ENCODE results near the gene GPC1.

The GPC1 gene

GRCh38 chr2:240502430-240503121, 67.1 kb downstream of the GPC1 start:
- no peak for DNase-seq

DNA sequence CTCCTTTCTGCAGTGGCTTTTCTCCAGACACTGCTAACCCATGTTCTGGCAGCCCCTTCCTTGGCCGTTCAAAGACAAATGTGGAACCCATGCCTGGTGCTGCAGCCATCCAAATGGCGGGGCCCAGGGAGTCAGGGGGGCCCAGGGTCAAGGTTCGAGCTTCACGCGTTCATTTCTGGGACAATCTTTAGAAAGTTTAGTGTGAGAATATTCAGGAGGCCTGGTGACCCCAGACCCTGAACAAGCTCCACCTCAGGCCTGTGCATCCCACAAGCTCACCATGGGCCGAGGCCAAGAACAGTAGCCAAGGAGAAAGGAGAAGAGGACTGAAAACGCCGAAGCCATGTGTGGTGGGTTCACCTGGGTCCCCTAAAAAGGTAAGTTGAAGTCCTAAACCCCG, 67.9 kb downstream of the GPC1 start:
- no peak for DNase-seq

GRCh38 chr2:240503848-240504247, 68.4 kb downstream of the GPC1 start:
- DNase-seq: no peak

- no peak for DNase-seq
Observed at GRCh38 chr2:240505910-240506309, 70.4 kb downstream of the GPC1 start.

DNA sequence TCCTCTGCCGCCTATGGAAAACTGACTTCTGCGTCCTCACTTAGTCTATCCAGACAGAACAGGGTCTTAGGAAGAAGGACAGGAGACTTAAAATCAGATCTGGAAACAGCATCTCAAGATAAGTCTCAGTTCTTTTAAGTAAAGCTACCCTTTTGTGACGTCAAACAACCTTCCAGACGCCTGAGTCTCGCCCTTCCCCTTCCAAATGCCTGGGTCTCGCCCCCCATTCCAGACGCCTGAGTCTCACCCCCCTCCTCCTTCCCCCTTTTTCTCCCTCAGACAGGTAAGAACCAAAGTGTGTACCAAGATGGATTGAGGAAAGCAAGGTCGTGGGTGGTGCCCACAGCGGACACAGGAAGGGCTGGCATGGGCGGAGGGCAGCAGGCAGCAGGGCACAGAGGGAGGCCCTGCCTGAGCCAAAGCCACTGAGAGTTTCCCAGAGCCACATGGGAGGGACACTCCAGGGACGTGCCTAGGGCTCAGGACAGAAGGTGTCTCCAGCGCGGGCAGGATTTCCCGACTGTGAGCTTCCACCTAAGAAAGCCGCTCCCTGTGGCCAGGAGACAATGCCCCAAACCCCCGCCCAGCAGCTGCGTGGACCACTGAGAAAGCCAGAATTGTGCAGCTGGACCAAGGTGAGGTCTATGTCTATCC, 71.1 kb downstream of the GPC1 start:
- DNase-seq: no peak

GRCh38 chr2:240507060-240507777, 71.8 kb downstream of the GPC1 start:
- no peak for DNase-seq

- no peak for DNase-seq
Observed at GRCh38 chr2:240507778-240508251, 72.4 kb downstream of the GPC1 start.

DNA sequence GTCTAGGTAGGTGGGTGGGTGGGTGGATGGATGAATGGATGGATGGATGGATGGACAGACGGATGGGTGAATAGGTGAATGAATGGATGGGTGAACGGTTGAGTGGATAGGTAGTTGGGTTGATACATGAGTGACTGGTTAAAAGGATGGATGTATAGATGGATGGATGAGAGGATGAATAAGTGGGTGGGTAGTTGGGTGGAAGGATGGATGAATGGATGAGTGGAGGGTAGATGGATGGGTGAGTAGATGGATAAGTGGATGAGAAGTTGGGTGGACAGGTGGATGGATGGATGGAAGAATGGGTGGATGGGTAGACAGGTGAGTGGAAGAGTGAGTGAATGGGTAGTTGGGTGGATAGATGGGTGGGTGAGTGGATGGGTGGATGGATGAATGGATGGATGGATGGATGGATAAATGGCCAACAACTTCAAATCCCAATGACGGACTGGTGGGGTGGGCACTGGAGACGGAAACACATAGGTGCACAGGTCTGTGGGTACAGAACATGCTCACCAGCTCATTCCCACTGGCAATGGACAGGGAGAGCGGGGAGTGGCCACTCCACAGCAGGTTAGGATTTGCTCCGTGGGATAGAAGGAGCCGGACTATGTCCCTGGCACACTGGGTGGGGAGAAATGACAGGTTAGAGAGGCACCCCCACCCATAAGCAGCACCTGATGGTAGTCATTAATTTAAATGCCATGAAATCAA, 73.5 kb downstream of the GPC1 start:
- no peak for DNase-seq

- no peak for DNase-seq
Observed at GRCh38 chr2:240509667-240510512, 74.4 kb downstream of the GPC1 start.

DNA sequence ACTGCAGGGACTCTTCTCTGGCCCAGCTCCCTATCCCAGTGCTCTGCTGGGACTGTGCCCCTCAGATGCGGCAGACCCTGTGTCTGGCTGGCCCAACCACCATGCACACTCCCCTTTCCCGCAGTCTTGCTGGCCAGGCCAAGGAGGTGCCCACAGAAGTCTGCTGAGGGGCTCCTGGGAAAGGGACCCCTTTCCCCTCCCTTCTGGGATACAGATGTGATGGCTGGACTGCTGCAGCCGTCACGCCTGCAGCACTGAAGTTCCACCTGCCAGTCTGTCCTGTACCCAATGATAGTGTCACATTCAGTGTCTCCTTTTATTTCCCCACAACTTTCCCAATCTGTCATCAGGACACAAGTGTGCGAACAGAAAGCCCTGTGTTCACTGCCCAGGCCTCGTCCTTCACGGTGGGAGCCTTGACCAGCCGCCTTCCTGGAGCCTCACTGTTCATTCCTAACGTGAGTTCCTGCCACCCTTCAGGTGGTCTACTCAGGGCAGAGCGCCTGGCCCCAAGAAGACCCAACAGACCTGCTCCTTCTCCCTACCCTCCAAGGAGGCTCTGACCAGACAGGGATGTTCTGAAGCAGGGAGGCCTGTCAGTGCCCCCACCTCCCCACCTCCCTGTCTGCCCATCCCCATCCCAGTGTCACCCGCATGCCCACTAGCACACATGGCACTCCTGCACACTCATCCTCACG, 75.2 kb downstream of the GPC1 start:
- DNase-seq: no peak

DNA sequence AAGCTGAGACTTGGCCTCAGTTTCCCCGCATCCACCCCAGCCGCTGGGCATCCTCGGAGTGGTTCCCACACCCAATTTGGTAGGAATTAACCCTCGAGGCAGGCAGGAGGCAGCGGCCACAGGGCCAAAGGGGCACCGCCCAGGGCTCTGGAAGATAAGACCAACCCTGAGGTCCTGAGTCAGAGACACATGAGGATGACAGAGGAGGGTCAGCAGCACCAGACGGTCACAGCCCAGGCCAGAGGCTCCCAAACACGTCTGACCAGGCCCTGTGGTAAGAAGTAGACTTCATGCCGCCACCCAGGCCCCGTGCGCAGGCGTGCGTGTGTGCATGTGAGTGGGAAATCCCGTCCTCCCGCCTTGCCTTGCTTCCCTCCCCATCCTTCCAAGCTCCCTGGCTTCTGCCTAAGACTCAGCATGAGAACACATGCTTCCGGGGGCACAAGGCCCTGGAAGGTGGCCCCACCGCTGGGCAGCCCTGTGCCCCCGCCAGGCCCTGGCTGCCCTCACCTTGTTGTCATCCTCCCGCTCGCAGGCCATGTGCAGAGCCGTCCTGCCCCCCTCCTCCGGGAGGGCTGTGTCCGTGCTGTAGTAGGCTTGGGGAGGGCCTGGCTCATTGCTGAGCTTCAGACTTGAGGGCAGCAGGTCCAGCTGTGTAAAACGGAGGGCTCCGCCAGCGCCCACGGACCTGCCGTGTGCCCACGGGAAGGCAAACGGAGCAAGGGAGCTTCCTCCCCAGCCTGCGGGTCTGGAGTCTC, 76.1 kb downstream of the GPC1 start:
- DNase-seq: no peak

DNA sequence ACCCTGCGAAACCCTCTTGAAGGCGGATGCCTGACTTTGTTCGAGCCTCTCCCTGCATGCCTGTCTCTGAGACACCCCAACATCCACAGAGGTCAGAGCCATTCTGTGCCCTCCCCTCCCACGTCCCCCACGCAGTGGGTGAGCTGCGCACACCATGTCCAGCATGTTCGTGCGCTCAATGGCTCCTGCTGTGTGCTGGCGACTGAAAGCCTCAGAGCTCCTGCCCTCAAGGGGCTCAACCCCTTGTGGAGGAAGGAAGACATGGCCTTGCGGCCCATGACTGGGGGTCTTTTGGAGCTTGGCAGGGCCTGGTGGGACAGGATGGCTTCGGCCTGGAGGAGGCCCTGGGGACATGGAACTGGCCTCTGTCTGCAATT, 76.6 kb downstream of the GPC1 start:
- DNase-seq: no peak

- no peak for DNase-seq
Observed at GRCh38 chr2:240512666-240513535, 77.4 kb downstream of the GPC1 start.

- DNase-seq: peak; percentile 75
Observed at GRCh38 chr2:240513549-240514287, 78.3 kb downstream of the GPC1 start.

DNA sequence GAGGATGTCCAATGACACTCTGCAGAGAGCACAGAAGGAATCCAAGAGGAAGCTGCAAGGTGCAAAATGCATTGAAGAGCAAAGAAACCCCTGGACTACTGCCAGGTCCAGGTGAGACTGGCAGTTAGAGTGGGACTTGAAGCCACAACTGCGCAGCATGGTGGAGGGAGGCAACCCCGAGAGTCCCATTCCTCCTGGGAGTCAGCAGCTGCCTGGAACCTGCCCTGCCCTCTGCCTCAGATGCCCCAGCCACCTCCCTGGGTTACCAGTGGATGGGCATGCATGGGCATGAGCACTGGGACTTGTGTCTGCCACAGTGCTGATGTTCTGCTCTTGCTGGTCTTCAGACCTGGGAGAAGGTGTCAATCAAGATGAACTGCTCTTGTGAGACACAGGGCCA, 79.2 kb downstream of the GPC1 start:
- DNase-seq: no peak

DNA sequence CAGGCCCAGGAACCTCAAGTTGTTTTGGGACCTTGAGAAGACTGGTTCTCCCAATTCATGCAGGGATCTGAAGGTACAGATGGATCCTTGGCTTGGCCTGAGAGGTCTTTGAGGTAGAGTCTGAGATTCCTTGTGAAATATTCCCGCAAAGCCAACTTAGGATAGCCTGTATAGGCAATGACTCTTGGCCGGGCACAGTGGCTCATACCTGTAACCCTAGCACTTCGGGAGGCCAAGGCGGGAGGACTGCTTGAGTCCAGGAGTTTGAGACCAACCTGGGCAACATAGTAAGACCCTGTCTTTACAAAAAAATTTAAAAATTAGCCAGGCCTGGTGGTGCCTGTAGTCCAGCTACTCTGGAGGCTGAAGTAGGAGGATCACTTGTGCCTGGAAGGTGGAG, 81.9 kb downstream of the GPC1 start:
- no peak for DNase-seq

Data from stimulated activated CD4-positive, alpha-beta T cell treated with anti-CD3 and anti-CD28 coated beads, Interleukin-12 subunit alpha, Interleukin-12 subunit beta, amount 100 ng/mL, for 4 hours (primary cell).